Ishikawa (cell line): ENCODE data around the gene TMEM106A.

Experiments
- CREB1 ChIP-seq: IDR thresholded peaks from 2 replicates; pipeline ENCODE4 v1.6.1; 2012; ENCODE audit warnings: low read depth
- REST ChIP-seq: IDR thresholded peaks from 2 replicates; pipeline ENCODE4 v1.6.1; 2012; ENCODE audit warnings: low read depth, mild to moderate bottlenecking
- TAF1 ChIP-seq: IDR thresholded peaks from 2 replicates; pipeline ENCODE4 v1.6.1; 2012; ENCODE audit warnings: low read depth, mild to moderate bottlenecking
- TCF12 ChIP-seq: IDR thresholded peaks from 2 replicates; pipeline ENCODE4 v1.6.1; 2012; ENCODE audit warnings: low read depth
- YY1 ChIP-seq: IDR thresholded peaks from 2 replicates; pipeline ENCODE4 v1.6.1; 2012; ENCODE audit warnings: low read depth
- ZBTB7A ChIP-seq: IDR thresholded peaks from 2 replicates; pipeline ENCODE4 v1.6.1; 2012; ENCODE audit warnings: low read depth

GRCh38 chr17:43226393-43226792 is 14.7 kb downstream of the TMEM106A start:
- TF ChIP-seq TAF1 (no peak), ZBTB7A (no peak), CREB1 (no peak), REST (no peak), YY1 (no peak), TCF12 (no peak)
